ENCODE measurements around the gene PYGM.

The PYGM gene

DNA sequence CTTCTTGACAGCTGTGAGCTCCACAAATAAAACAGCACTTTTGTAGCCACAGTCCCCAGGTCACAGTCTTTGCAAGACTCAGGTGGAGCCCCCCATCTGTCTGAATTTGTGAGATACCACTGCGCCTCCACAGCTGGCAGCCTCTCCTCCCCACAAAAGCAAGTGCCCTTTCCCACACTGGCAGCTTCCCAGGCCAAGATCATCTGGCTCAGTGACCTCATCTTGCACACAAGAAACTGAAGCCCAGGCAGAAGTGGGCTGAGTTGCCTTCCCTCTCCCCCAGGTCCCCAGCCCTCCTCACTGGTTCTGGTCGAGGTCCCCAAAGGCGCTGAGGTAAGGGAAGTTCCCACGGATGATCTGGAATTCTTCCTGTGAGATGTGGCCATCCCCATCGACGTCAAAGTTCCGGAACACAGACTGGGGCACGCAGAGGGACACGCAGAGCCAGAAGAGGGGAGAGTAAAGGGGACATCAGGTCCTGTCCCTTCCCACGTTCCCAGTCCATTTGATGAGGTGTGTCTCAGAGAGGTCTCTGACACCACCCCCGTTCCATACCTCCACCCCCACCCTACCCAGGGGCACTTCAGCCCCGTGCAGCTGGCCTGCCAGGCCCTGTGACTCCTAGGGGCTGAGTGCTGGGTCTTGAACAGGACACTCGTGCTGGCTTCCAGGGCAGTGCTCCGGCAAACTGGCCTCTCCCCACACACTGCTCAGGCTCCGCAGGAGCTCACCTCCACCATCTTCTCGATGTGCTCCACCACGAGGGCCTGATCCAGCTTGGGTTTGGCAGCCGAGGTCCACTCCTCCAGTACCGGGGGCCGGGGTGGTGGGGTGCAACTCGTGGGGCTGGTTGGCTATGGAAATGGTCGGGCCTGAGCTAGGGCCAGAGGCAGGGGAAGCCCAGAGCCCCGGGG, 24.7 kb downstream of the PYGM start:
- Histone ChIP-seq H3K27me3 (no peaks in the 10 kb centered on the region), H4K20me1 (peaks cover 0 to 94% (median 32%) of the 10 kb centered on the region in 11 experiments; a peak in 15 of 22 replicates), H3K4me3 (no peak overlapping the region), H3K36me3 (peaks cover 47 to 100% (median 97%) of the 10 kb centered on the region in 11 experiments), H3K4me2 (peak overlapping the region in 1 of 11 experiments; percentile 22; a peak in 1 of 22 replicates), H3K9me3 (replicated peaks in 1 of 11) (no peaks in the 10 kb centered on the region), H3K4me1 (peaks cover 10 to 42% (median 29%) of the 10 kb centered on the region in 10 experiments; a peak in 18 of 20 replicates), H3K9ac (peak overlapping the region in 5 of 11 experiments; percentile 13 to 51 (median 33); a peak in 4 of 22 replicates), H3K27ac (no peak overlapping the region)
- no peak for TF ChIP-seq Cebpa-rat (IDR thresholded peaks at IDR 0.05)

DNA sequence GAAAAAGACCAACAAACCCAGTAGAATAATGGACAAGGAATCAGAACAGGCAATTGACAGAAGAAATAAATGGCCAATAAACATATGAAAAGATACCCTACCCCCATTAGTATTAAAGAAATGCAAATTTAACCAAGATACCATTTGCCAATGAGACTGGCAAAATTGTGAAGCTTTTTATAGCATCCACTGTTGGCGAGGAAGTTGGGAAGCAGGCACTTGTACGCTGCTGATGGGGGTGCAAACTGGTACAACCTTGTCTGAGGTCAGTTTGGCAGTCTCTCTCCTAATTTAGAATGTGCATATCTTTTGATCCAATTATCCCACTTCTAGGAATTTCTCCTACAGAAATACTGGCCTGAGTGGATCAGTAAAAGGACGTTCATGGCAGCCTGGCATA, 28.2 kb downstream of the PYGM start:
- H3K4me2 ChIP-seq, result no peak overlapping the region
- H3K9ac ChIP-seq, result no peak overlapping the region
- H3K4me1 ChIP-seq, result peaks cover 10 to 46% (median 31%) of the 10 kb centered on the region in 10 experiments; a peak in 18 of 20 replicates
- no peak overlapping the region for H3K27ac ChIP-seq
- peaks cover 0 to 88% (median 21%) of the 10 kb centered on the region in 11 experiments; a peak in 15 of 22 replicates for H4K20me1 ChIP-seq
- H3K9me3 ChIP-seq (replicated peaks in 1 of 11), result no peaks in the 10 kb centered on the region
- peaks cover 47 to 100% (median 93%) of the 10 kb centered on the region in 11 experiments for H3K36me3 ChIP-seq
- H3K27me3 ChIP-seq, result no peaks in the 10 kb centered on the region
- H3K4me3 ChIP-seq, result no peak overlapping the region
- no peak for TF ChIP-seq Cebpa-rat (IDR thresholded peaks at IDR 0.05)

DNA sequence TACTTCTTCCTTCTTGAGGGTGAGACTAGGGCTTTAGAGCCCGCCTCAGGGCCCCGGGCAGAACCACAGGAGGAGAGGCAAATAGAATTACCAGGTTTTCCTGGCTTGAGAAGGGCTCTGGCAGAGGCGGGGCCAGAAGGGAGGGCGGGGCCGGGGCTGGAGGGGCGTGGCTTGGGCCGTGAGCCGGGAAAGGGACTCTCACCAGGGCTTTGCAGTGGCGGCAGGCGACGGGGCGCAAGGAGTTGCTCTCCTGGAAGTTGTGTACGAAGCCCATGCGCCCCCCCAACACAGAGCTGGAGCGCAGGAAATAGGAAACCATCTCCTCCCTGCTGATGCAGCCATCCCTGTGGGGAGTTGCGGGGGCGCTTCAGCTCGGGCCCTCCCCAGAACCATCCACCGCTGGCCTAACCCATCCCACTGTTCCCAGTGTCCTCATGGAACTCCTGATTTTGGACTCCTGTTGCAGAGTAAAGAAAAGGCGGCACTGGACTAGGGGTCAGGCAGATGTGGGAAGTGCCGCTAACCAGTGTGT, 29.9 kb downstream of the PYGM start:
- H3K27ac ChIP-seq, result no peak overlapping the region
- no peak overlapping the region for H3K9ac ChIP-seq
- no peak for TF ChIP-seq Cebpa-rat (IDR thresholded peaks at IDR 0.05)
- no peaks in the 10 kb centered on the region for H3K9me3 ChIP-seq (replicated peaks in 1 of 11)
- H4K20me1 ChIP-seq, result peaks cover 0 to 88% (median 16%) of the 10 kb centered on the region in 11 experiments; a peak in 14 of 22 replicates
- no peaks in the 10 kb centered on the region for H3K27me3 ChIP-seq
- peaks cover 14 to 46% (median 35%) of the 10 kb centered on the region in 10 experiments for H3K4me1 ChIP-seq
- no peak overlapping the region for H3K4me3 ChIP-seq
- peaks cover 30 to 90% (median 76%) of the 10 kb centered on the region in 11 experiments for H3K36me3 ChIP-seq
- peak overlapping the region in 3 of 11 experiments; percentile 9 to 31 (median 20); a peak in 2 of 22 replicates for H3K4me2 ChIP-seq

DNA sequence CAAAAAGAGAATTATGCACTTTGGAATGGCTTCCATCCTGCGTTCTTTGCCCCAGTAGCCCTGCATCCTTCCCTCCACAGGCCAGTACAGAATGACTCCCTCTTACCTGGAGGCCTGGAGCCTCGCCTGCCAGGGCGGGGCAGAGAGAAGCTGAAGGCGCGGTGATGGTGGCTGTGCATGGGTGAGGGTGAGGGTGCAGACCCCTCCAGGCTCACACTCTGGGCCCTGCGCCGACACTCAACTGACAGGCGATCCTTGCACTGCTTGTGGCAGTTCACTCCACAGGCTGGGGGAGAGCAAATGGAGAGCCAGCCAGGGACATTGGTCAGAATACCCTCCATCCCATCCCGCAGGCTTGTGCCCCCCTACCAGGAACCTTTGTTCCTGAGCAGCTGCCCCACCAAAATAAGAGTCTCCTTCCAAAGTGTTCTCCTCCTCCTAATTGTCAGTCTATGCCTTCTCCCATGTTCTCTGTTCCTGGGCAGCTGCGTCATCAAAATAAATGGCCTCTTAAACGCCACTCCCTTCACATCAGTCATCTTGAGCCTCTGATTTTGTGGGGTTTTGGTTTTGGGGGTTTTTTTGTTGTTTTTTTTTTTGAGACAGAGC, 30.9 kb downstream of the PYGM start:
- peaks cover 12 to 47% (median 36%) of the 10 kb centered on the region in 10 experiments for H3K4me1 ChIP-seq
- TF ChIP-seq Cebpa-rat (IDR thresholded peaks at IDR 0.05), result no peak
- no peak overlapping the region for H3K27ac ChIP-seq
- no peak overlapping the region for H3K4me3 ChIP-seq
- no peak overlapping the region for H3K9ac ChIP-seq
- H3K9me3 ChIP-seq (replicated peaks in 1 of 11), result no peaks in the 10 kb centered on the region
- H3K4me2 ChIP-seq, result no peak overlapping the region
- H3K36me3 ChIP-seq, result peaks cover 26 to 80% (median 65%) of the 10 kb centered on the region in 11 experiments
- no peaks in the 10 kb centered on the region for H3K27me3 ChIP-seq
- H4K20me1 ChIP-seq, result peaks cover 0 to 88% (median 22%) of the 10 kb centered on the region in 11 experiments; a peak in 13 of 22 replicates

DNA sequence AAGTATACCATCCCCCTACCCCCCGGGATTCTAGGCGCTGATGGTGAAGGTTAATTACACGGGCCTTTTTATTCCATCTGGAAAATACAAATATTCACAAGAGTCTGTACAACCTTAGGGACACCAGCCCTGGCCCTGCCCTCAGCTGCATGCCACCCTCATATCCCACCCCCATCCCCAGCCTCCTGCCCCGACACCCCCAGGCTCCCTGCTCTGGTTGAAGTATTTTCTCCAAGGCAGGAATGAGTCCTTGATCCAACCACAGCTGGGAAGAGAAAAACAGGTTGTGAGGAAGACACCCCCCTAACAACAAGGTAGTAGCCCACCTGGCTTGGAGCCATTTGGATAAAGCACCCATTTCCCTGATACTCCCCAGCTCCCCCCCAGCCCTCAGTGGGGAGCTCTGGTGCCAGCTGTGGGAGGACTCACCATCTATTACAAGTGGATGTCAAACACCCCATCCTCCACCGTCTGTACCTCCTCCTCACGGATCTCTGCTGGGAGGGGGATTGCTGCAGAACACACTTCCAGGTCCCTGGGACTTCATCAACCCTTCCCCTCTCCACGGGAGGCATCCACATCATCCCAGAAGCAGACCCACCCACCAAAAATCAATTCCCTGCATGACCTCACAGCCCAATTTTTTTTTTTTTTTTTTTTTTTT, 32.8 kb downstream of the PYGM start:
- peaks cover 10 to 52% (median 40%) of the 10 kb centered on the region in 10 experiments for H3K4me1 ChIP-seq
- peaks cover 0 to 74% (median 23%) of the 10 kb centered on the region in 11 experiments; a peak in 13 of 22 replicates for H4K20me1 ChIP-seq
- H3K4me3 ChIP-seq, result no peak overlapping the region
- H3K9ac ChIP-seq, result no peak overlapping the region
- peaks cover 6 to 9% (median 7%) of the 10 kb centered on the region in 11 experiments for H3K27me3 ChIP-seq
- no peak overlapping the region for H3K4me2 ChIP-seq
- H3K27ac ChIP-seq, result no peak overlapping the region
- TF ChIP-seq Cebpa-rat (IDR thresholded peaks at IDR 0.05), result no peak
- H3K9me3 ChIP-seq (replicated peaks in 1 of 11), result no peaks in the 10 kb centered on the region
- H3K36me3 ChIP-seq, result peaks cover 23 to 61% (median 48%) of the 10 kb centered on the region in 11 experiments

DNA sequence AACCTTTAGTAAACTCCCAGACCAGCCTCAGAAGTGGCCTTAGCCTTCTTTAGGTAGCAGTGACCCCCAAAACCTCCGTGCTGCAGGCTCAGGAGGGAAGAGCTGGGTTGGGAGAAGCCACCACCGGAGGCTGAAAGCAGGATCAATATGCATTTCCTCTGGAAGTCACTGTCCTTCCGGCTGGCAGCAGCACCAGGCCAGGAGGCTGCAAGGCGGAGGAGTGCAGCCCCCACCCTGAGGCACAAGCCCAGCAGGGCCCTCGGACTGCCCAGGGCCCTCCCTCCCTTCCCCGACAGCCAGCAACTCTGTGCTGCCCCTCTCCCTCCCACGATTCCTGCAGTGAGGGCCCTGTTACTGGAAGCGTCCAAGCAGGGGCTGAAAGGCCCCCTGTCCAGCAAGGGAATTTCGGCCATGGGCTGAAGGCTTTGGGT, 33.5 kb downstream of the PYGM start:
- Histone ChIP-seq H3K9ac (0 out of 22 replicates have a peak overlapping the region, but pooled peaks of 1 of the 11 experiments have one; percentile 4), H3K9me3 (replicated peaks in 1 of 11) (no peaks in the 10 kb centered on the region), H3K4me3 (no peak overlapping the region), H3K27me3 (peaks cover 14 to 16% (median 15%) of the 10 kb centered on the region in 11 experiments), H3K4me1 (peaks cover 10 to 55% (median 40%) of the 10 kb centered on the region in 10 experiments), H4K20me1 (peaks cover 0 to 66% (median 23%) of the 10 kb centered on the region in 11 experiments; a peak in 13 of 22 replicates), H3K36me3 (peaks cover 19 to 53% (median 40%) of the 10 kb centered on the region in 11 experiments), H3K27ac (no peak overlapping the region), H3K4me2 (peak overlapping the region in 8 of 11 experiments; percentile 5 to 44 (median 25); a peak in 8 of 22 replicates)
- no peak for TF ChIP-seq Cebpa-rat (IDR thresholded peaks at IDR 0.05)

DNA sequence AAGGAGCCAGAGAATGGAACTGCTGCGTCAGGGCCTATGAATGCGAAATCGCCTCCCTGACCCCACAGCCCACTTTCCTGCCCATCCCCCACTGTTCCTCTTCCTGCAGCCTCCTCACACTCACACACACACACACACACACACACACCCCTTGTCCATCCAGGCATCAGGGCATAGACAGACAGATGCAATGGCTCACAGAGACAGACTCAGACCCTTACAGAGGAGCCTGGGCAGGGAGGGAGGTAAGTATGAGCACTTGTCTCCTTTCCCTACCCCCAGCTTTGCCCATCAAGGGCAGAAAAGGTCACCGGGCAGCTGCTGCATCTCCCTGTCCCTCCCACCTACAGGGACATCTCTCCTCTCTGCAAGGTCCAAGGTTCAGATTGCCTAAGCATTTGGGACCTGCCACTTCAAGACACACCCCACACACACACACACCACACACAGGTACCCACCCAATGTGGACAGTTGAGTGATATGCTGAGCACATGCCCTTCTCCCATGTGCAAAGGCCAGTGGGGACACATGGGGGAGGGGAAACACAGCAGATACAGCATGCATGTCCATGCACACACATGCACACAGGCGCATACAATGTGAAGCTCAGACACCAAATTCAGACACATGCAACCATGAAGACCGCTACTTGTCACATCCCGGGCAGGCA, 34.8 kb downstream of the PYGM start:
- Histone ChIP-seq H3K4me1 (peaks cover 10 to 48% (median 35%) of the 10 kb centered on the region in 10 experiments), H3K4me3 (no peak overlapping the region), H3K9me3 (replicated peaks in 1 of 11) (no peaks in the 10 kb centered on the region), H3K27me3 (peaks cover 21 to 29% (median 27%) of the 10 kb centered on the region in 11 experiments), H4K20me1 (peaks cover 0 to 54% (median 23%) of the 10 kb centered on the region in 11 experiments; a peak in 13 of 22 replicates), H3K27ac (no peak overlapping the region), H3K9ac (no peak overlapping the region), H3K4me2 (peak overlapping the region in 9 of 11 experiments; percentile 91 to 100 (median 96); a peak in 18 of 22 replicates), H3K36me3 (peaks cover 8 to 41% (median 28%) of the 10 kb centered on the region in 11 experiments)
- no peak for TF ChIP-seq Cebpa-rat (IDR thresholded peaks at IDR 0.05)
